Central memory CD4-positive, alpha-beta T cell (primary cell): ENCODE data around the gene PWP1.
"Not testable (repeated sequence)": the region's sequence is repeated elsewhere in the genome, so short reads cannot be mapped to it uniquely, and the experiment has no call there.

Experiments
- DNase-seq: peaks from one replicate; pipeline ENCODE4 v3.0.0; 2022

The PWP1 gene

GRCh38 chr12:107668320-107669098 is 17.1 kb upstream of the PWP1 start:
- no peak for DNase-seq

GRCh38 chr12:107669946-107670345 is 15.7 kb upstream of the PWP1 start:
- no peak for DNase-seq

GRCh38 chr12:107670999-107671643 is 14.5 kb upstream of the PWP1 start:
- no peak for DNase-seq

GRCh38 chr12:107677671-107678070 is 7.9 kb upstream of the PWP1 start:
- no peak for DNase-seq

- DNase-seq = no peak
These were observed 6.3 kb upstream of the PWP1 start for GRCh38 chr12:107679336-107679735.

GRCh38 chr12:107681455-107681835 is 4.2 kb upstream of the PWP1 start:
- no peak for DNase-seq

- DNase-seq = no peak
These were observed 3.5 kb upstream of the PWP1 start for GRCh38 chr12:107681836-107682820.

GRCh38 chr12:107684029-107684795 is 1.4 kb upstream of the PWP1 start:
- DNase-seq = no peak

GRCh38 chr12:107684990-107685359 is 624 bp upstream of the PWP1 start:
- no peak for DNase-seq

GRCh38 chr12:107695772-107696171 is 10.2 kb downstream of the PWP1 start:
- not testable (repeated sequence) for DNase-seq

- no peak for DNase-seq
These were observed 16.5 kb downstream of the PWP1 start for GRCh38 chr12:107702106-107702505.

- DNase-seq = no peak
These were observed 18.4 kb downstream of the PWP1 start for GRCh38 chr12:107704041-107704440.

GRCh38 chr12:107705522-107705921 is 19.9 kb downstream of the PWP1 start:
- not testable (repeated sequence) for DNase-seq

GRCh38 chr12:107715780-107716179 is 30.2 kb downstream of the PWP1 start:
- DNase-seq = no peak

- DNase-seq = no peak
These were observed 33.0 kb downstream of the PWP1 start for GRCh38 chr12:107718606-107719005.

- not testable (repeated sequence) for DNase-seq
These were observed 41.7 kb downstream of the PWP1 start for GRCh38 chr12:107727327-107727726.

- not testable (repeated sequence) for DNase-seq
These were observed 42.1 kb downstream of the PWP1 start for GRCh38 chr12:107727742-107728141.

GRCh38 chr12:107730618-107731341 is 45.2 kb downstream of the PWP1 start:
- DNase-seq = no peak

GRCh38 chr12:107731366-107731765 is 45.8 kb downstream of the PWP1 start:
- DNase-seq = no peak

GRCh38 chr12:107732365-107732764 is 46.8 kb downstream of the PWP1 start:
- DNase-seq = no peak

GRCh38 chr12:107734139-107734538 is 48.5 kb downstream of the PWP1 start:
- DNase-seq = no peak

- no peak for DNase-seq
These were observed 50.2 kb downstream of the PWP1 start for GRCh38 chr12:107735763-107736162.
